ENCODE data around the gene ELK3. TPM values are rescaled to one million over a fixed set of nuclear protein-coding genes. Genes with fewer than 3 reads are reported as not detected.

The ELK3 gene
- total and polyA plus RNA-seq, 2 of the 8 experiments (the other 6 are each of a cell fraction or from before 2014, with no cell fraction given) = 3.5 to 14.3 TPM

- no peak overlapping the region for H3K4me3 ChIP-seq (ENCODE audit: extremely low read depth in 1 of 4, insufficient read depth in 2 of 4, low read depth in 3 of 4, low read length in 4 of 4)
- H3K56ac ChIP-seq (replicated peaks; ENCODE audit: insufficient read length, low read depth, low read length) = no peak overlapping the region
- H4K5ac ChIP-seq (ENCODE audit: insufficient read length, low read depth, low read length) = no peak overlapping the region
- no peaks in the 10 kb centered on the region; a peak in 1 of 8 replicates for H3K36me3 ChIP-seq (ENCODE audit: control insufficient read depth in 2 of 4, insufficient read depth in 4 of 4, low read length in 3 of 4)
- H4K8ac ChIP-seq (ENCODE audit: extremely low read depth, insufficient read depth, low read length) = no peak overlapping the region
- no peaks in the 10 kb centered on the region for H3K79me1 ChIP-seq (ENCODE audit: low read depth, low read length)
- peaks cover 0 to 11% (median 2%) of the 10 kb centered on the region in 4 experiments; a peak in 3 of 7 replicates for H3K4me1 ChIP-seq (replicated peaks in 1 of 4; ENCODE audit: control insufficient read depth in 3 of 4, insufficient read depth in 4 of 4, low read length in 3 of 4)
- no peak overlapping the region for H3K4ac ChIP-seq (replicated peaks; ENCODE audit: insufficient read length, low read depth, low read length)
- no peaks in the 10 kb centered on the region for H3K23me2 ChIP-seq (ENCODE audit: low read depth, low read length)
- H2BK120ac ChIP-seq (replicated peaks; ENCODE audit: low read depth, low read length) = no peak overlapping the region
- POLR2A ChIA-PET (ENCODE audit: partially characterized antibody) = interaction anchor here (0.6 to 1.4 kb wide), 3 partner anchors 13 to 161 kb away, joined by 3 read pairs; no protein-coding TSS in a partner anchor
- H3K4me2 ChIP-seq (ENCODE audit: insufficient read depth in 1 of 2, low read depth in 2 of 2, low read length in 2 of 2) = no peak overlapping the region
- H2BK15ac ChIP-seq (ENCODE audit: low read length) = no peak overlapping the region
- CTCF ChIA-PET (ENCODE audit: partially characterized antibody) = interaction anchor here (1.1 to 1.6 kb wide), 4 partner anchors 11 to 296 kb away, joined by 3 to 12 read pairs (median 4); partner anchors contain the start of gene CFAP54
- no peaks in the 10 kb centered on the region for H4K20me1 ChIP-seq (replicated peaks in 1 of 2; ENCODE audit: control insufficient read depth in 1 of 2, insufficient read depth in 2 of 2, low read length in 2 of 2)
- H3K18ac ChIP-seq (ENCODE audit: extremely low read depth, low read length) = no peak overlapping the region
- no peaks in the 10 kb centered on the region for H3K79me2 ChIP-seq (ENCODE audit: control insufficient read depth in 1 of 2, insufficient read depth in 2 of 2, low read length in 2 of 2)
- H3K9me3 ChIP-seq (ENCODE audit: insufficient read depth in 2 of 2, low read depth in 1 of 2, low read length in 1 of 2) = no peaks in the 10 kb centered on the region
- H3K23ac ChIP-seq (ENCODE audit: insufficient read length) = no peak overlapping the region
- FAIRE-seq (no peak), DNase-seq (ENCODE audit: low read depth in 1 of 2, low spot score in 2 of 2) (no peak)
- no peak overlapping the region for H2AK5ac ChIP-seq (ENCODE audit: low read depth, low read length)
- H2BK5ac ChIP-seq (ENCODE audit: low read depth, low read length) = no peak overlapping the region
- no peak overlapping the region for H2BK20ac ChIP-seq (ENCODE audit: low read length)
- no peak overlapping the region for H3K14ac ChIP-seq (ENCODE audit: insufficient read length)
- no peaks in the 10 kb centered on the region for H3K27me3 ChIP-seq (replicated peaks in 1 of 4; ENCODE audit: control insufficient read depth in 3 of 4, extremely low read depth in 1 of 4, insufficient read depth in 3 of 4, low read length in 3 of 4)
- H2BK12ac ChIP-seq (ENCODE audit: low read depth, low read length) = no peak overlapping the region
- TF ChIP-seq CBX5 (IDR thresholded peaks at IDR 0.05; ENCODE audit: low read depth, low read length) (no peak), CTBP2 (IDR thresholded peaks at IDR 0.05; ENCODE audit: borderline replicate concordance, insufficient read depth, insufficient read length, low read length) (no peak), RBBP5 (IDR thresholded peaks at IDR 0.05; ENCODE audit: borderline replicate concordance, low read depth, low read length) (no peak), CBX8 (IDR thresholded peaks at IDR 0.05; ENCODE audit: borderline replicate concordance, low read depth, low read length) (no peak), SP1 (IDR thresholded peaks at IDR 0.05; ENCODE audit: low read depth, low read length) (no peak), USF2 (IDR thresholded peaks at IDR 0.05; ENCODE audit: low read length) (no peak), ASH2L (IDR thresholded peaks at IDR 0.05; ENCODE audit: low read length) (no peak), SIRT6 (IDR thresholded peaks at IDR 0.05; ENCODE audit: low read length) (no peak)
- no peak overlapping the region; a peak in 1 of 7 replicates for H3K9ac ChIP-seq (replicated peaks in 1 of 4; ENCODE audit: extremely low read depth in 1 of 4, low read depth in 3 of 4, low read length in 3 of 4)
- no peak overlapping the region for H3K27ac ChIP-seq (ENCODE audit: low read depth, low read length)
- 72% methylated on average over 5 of the region's 5 CpGs; no CpG with 5 or more reads in 1 of the 2 experiments for WGBS, 2 experiments (ENCODE audit: extremely low coverage in 1 of 2, insufficient coverage in 1 of 2, insufficient read length in 1 of 2, insufficient replicate concordance in 2 of 2, low coverage in 1 of 2, low lambda C conversion rate in 2 of 2, missing lambda C conversion rate in 1 of 2)
- H2AFZ ChIP-seq (ENCODE audit: low read length) = no peak overlapping the region
- H4K91ac ChIP-seq (replicated peaks; ENCODE audit: insufficient read length, low read length) = no peak overlapping the region
Observed at GRCh38 chr12:96220902-96221301, 26.7 kb downstream of the ELK3 start.
